Activated naive CD4-positive, alpha-beta T cell treated with anti-CD3 and anti-CD28 coated beads for 36 hours (primary cell): ENCODE measurements around the gene PARPBP. TPM values are rescaled to one million over a fixed set of nuclear protein-coding genes. Genes with fewer than 3 reads are reported as not detected.
A peak's percentile ranks its signal among the peaks of the same experiment; 100 is the strongest.

Experiments
- CTCF ChIA-PET: fragments of 350-600 bp; sonication (Branson Sonifier 250); formaldehyde crosslinking; loops from one replicate; lab custom pipeline; 2021; ENCODE audit warnings: antibody characterized with exemption; lab: Charles Lee
- DNase-seq: peaks from one replicate; pipeline ENCODE4 v3.0.0-alpha.2; 2020
- H3K27ac Mint-ChIP-seq: one replicate; pipeline ENCODE4 v1.8.0; 2021; ENCODE audit warnings: mild to moderate bottlenecking, mixed read lengths
- H3K27me3 Mint-ChIP-seq: one replicate; pipeline ENCODE4 v1.8.0; 2021; ENCODE audit warnings: low read depth, mixed read lengths
- H3K36me3 Mint-ChIP-seq: one replicate; pipeline ENCODE4 v1.8.0; 2021; ENCODE audit warnings: low read depth, mixed read lengths
- H3K4me1 Mint-ChIP-seq: one replicate; pipeline ENCODE4 v1.8.0; 2021; ENCODE audit warnings: low read depth, mixed read lengths
- H3K4me3 Mint-ChIP-seq: one replicate; pipeline ENCODE4 v1.8.0; 2021; ENCODE audit warnings: mild to moderate bottlenecking, moderate library complexity, mixed read lengths
- H3K9me3 Mint-ChIP-seq: one replicate; pipeline ENCODE4 v1.8.0; 2021; ENCODE audit warnings: mixed read lengths
- intact Hi-C: fragments of 100-400 bp; cut with micrococcal nuclease; formaldehyde crosslinking; loops from one replicate; pipeline ENCODE4 v1.15.1; 2023
- total RNA-seq, 2 experiments: library from RNA; stranded (reverse); gene quantifications; one replicate each; pipeline ENCODE4 v1.2.3, GENCODE V29; 2021

PARPBP gene
- total RNA-seq, 2 experiments from 2014 or later: 28.8 to 29.5 TPM

- H3K4me1 Mint-ChIP-seq: peaks cover 11% of the 10 kb centered on the region
- peaks cover 7% of the 10 kb centered on the region for H3K36me3 Mint-ChIP-seq
- no peak overlapping the region for H3K4me3 Mint-ChIP-seq
- intact Hi-C loops: loop anchor here (1.0 to 5.0 kb wide), 3 partner anchors 29 to 231 kb away; partner anchors contain the start of genes NUP37, PARPBP and PMCH
- H3K27ac Mint-ChIP-seq: peak overlapping the region; percentile 69
- CTCF ChIA-PET: interaction anchor here (1.0 to 1.8 kb wide), 2 partner anchors 46 to 226 kb away, joined by 3 read pairs; no protein-coding TSS in a partner anchor
- no peaks in the 10 kb centered on the region for H3K27me3 Mint-ChIP-seq
- H3K9me3 Mint-ChIP-seq: no peaks in the 10 kb centered on the region
- DNase-seq: no peak
Observed at GRCh38 chr12:102167821-102168604, 48.0 kb downstream of the PARPBP start.

GRCh38 chr12:102169922-102170621 lies 50.1 kb downstream of the PARPBP start:
- H3K4me1 Mint-ChIP-seq: peaks cover 11% of the 10 kb centered on the region
- CTCF ChIA-PET: interaction anchor here (0.6 to 1.4 kb wide), 5 partner anchors 8 to 635 kb away, joined by 3 to 7 read pairs (median 4); no protein-coding TSS in a partner anchor

GRCh38 chr12:102171951-102172350 lies 52.0 kb downstream of the PARPBP start:
- no peak for DNase-seq
- peaks cover 7% of the 10 kb centered on the region for H3K36me3 Mint-ChIP-seq
- no peaks in the 10 kb centered on the region for H3K27me3 Mint-ChIP-seq
- no peak overlapping the region for H3K4me3 Mint-ChIP-seq
- H3K9me3 Mint-ChIP-seq: no peaks in the 10 kb centered on the region
- intact Hi-C loops: loop anchor here (2.0 kb wide), 1 partner anchor 305 kb away; no protein-coding TSS in a partner anchor
- peaks cover 11% of the 10 kb centered on the region for H3K4me1 Mint-ChIP-seq
- CTCF ChIA-PET: interaction anchor here (0.6 to 0.9 kb wide), 2 partner anchors 414 to 568 kb away, joined by 3 to 4 read pairs; no protein-coding TSS in a partner anchor
- no peak overlapping the region for H3K27ac Mint-ChIP-seq

More at GRCh38 chr12:102169922-102170621, 50.1 kb downstream of the PARPBP start:
- DNase-seq: peak; percentile 30
- Mint-ChIP-seq H3K27ac (no peak overlapping the region), H3K27me3 (no peaks in the 10 kb centered on the region), H3K36me3 (peaks cover 7% of the 10 kb centered on the region), H3K4me3 (no peak overlapping the region), H3K9me3 (no peaks in the 10 kb centered on the region)
- intact Hi-C loops: loop anchor here (1.0 to 5.0 kb wide), 6 partner anchors 27 to 1378 kb away; partner anchors contain the start of gene PMCH

GRCh38 chr12:102172436-102172835 lies 52.5 kb downstream of the PARPBP start:
- Mint-ChIP-seq H3K27ac (no peak overlapping the region), H3K27me3 (no peaks in the 10 kb centered on the region), H3K9me3 (no peaks in the 10 kb centered on the region), H3K4me1 (peaks cover 8% of the 10 kb centered on the region), H3K36me3 (peaks cover 7% of the 10 kb centered on the region), H3K4me3 (no peak overlapping the region)
- no peak for DNase-seq
- CTCF ChIA-PET: interaction anchor here (0.6 to 0.9 kb wide), 2 partner anchors 414 to 568 kb away, joined by 3 to 4 read pairs; no protein-coding TSS in a partner anchor
- intact Hi-C loops: no loop called here

GRCh38 chr12:102174117-102174516 lies 54.1 kb downstream of the PARPBP start:
- Mint-ChIP-seq H3K4me1 (no peaks in the 10 kb centered on the region), H3K4me3 (no peak overlapping the region), H3K27ac (no peak overlapping the region), H3K27me3 (no peaks in the 10 kb centered on the region), H3K9me3 (no peaks in the 10 kb centered on the region), H3K36me3 (peaks cover 3% of the 10 kb centered on the region)
- no peak for DNase-seq
- CTCF ChIA-PET: interaction anchor here (1.4 kb wide), 1 partner anchor 15 kb away, joined by 4 read pairs; no protein-coding TSS in a partner anchor
- intact Hi-C loops: no loop called here

GRCh38 chr12:102174761-102175160 lies 54.8 kb downstream of the PARPBP start:
- H3K27ac Mint-ChIP-seq: no peak overlapping the region
- CTCF ChIA-PET: no interaction called here
- intact Hi-C loops: no loop called here
- DNase-seq: no peak
- no peaks in the 10 kb centered on the region for H3K9me3 Mint-ChIP-seq
- no peak overlapping the region for H3K4me3 Mint-ChIP-seq
- H3K36me3 Mint-ChIP-seq: peaks cover 3% of the 10 kb centered on the region
- H3K4me1 Mint-ChIP-seq: no peaks in the 10 kb centered on the region
- H3K27me3 Mint-ChIP-seq: no peaks in the 10 kb centered on the region

- intact Hi-C loops: no loop called here
- Mint-ChIP-seq H3K27me3 (no peaks in the 10 kb centered on the region), H3K4me1 (no peaks in the 10 kb centered on the region), H3K27ac (no peak overlapping the region), H3K4me3 (no peak overlapping the region), H3K36me3 (no peaks in the 10 kb centered on the region), H3K9me3 (no peaks in the 10 kb centered on the region)
- CTCF ChIA-PET: interaction anchor here (0.6 to 1.3 kb wide), 2 partner anchors 13 to 22 kb away, joined by 3 to 4 read pairs; no protein-coding TSS in a partner anchor
- no peak for DNase-seq
Observed at GRCh38 chr12:102182635-102183034, 62.7 kb downstream of the PARPBP start.

GRCh38 chr12:102195826-102196225 lies 75.8 kb downstream of the PARPBP start:
- H3K4me3 Mint-ChIP-seq: no peak overlapping the region
- CTCF ChIA-PET: no interaction called here
- no peaks in the 10 kb centered on the region for H3K36me3 Mint-ChIP-seq
- peaks cover 8% of the 10 kb centered on the region for H3K4me1 Mint-ChIP-seq
- H3K9me3 Mint-ChIP-seq: no peaks in the 10 kb centered on the region
- no peak for DNase-seq
- intact Hi-C loops: loop anchor here (2.0 to 10.0 kb wide), 3 partner anchors 27 to 261 kb away; partner anchors contain the start of genes NUP37 and PARPBP
- H3K27me3 Mint-ChIP-seq: no peaks in the 10 kb centered on the region
- H3K27ac Mint-ChIP-seq: no peak overlapping the region

- H3K27me3 Mint-ChIP-seq: no peaks in the 10 kb centered on the region
- no peaks in the 10 kb centered on the region for H3K36me3 Mint-ChIP-seq
- H3K27ac Mint-ChIP-seq: no peak within 1 kb of the TSS
- H3K4me1 Mint-ChIP-seq: peaks cover 8% of the 10 kb centered on the region
- no peaks in the 10 kb centered on the region for H3K9me3 Mint-ChIP-seq
- intact Hi-C loops: loop anchor here (1.0 to 10.0 kb wide), 5 partner anchors 29 to 338 kb away; partner anchors contain the start of genes NUP37 and PARPBP
- DNase-seq: no peak
- CTCF ChIA-PET: no interaction called here
- H3K4me3 Mint-ChIP-seq: no peak within 1 kb of the TSS
Observed at GRCh38 chr12:102197789-102198188, 77.8 kb downstream of the PARPBP start, which contains the start of gene PMCH. Gene PMCH (minus strand): TSS chr12:102197833. CDS start chr12:102197770, 63 bp downstream.

- Mint-ChIP-seq H3K4me1 (peaks cover 8% of the 10 kb centered on the region), H3K27ac (no peak overlapping the region), H3K27me3 (no peaks in the 10 kb centered on the region), H3K4me3 (no peak overlapping the region), H3K36me3 (peaks cover 10% of the 10 kb centered on the region), H3K9me3 (peaks cover 2% of the 10 kb centered on the region)
- CTCF ChIA-PET: no interaction called here
- no peak for DNase-seq
- intact Hi-C loops: no loop called here
Observed at GRCh38 chr12:102201436-102202061, 81.6 kb downstream of the PARPBP start.

GRCh38 chr12:102202556-102202955 lies 82.6 kb downstream of the PARPBP start:
- H3K36me3 Mint-ChIP-seq: peaks cover 17% of the 10 kb centered on the region
- peaks cover 8% of the 10 kb centered on the region for H3K9me3 Mint-ChIP-seq
- CTCF ChIA-PET: no interaction called here

More at GRCh38 chr12:102202556-102202955, 82.6 kb downstream of the PARPBP start:
- intact Hi-C loops: no loop called here
- no peak for DNase-seq
- no peak overlapping the region for H3K27ac Mint-ChIP-seq
- H3K4me1 Mint-ChIP-seq: peaks cover 2% of the 10 kb centered on the region
- no peaks in the 10 kb centered on the region for H3K27me3 Mint-ChIP-seq
- no peak overlapping the region for H3K4me3 Mint-ChIP-seq
